ENCODE data around the gene DGKZ. TPM values are rescaled to one million over a fixed set of nuclear protein-coding genes. Genes with fewer than 3 reads are reported as not detected.

DGKZ gene
- total and polyA plus RNA-seq, 2 donors (not counting 3 experiments of a cell fraction or from before 2014, with no cell fraction given), result 88.8 to 127 TPM

DNA sequence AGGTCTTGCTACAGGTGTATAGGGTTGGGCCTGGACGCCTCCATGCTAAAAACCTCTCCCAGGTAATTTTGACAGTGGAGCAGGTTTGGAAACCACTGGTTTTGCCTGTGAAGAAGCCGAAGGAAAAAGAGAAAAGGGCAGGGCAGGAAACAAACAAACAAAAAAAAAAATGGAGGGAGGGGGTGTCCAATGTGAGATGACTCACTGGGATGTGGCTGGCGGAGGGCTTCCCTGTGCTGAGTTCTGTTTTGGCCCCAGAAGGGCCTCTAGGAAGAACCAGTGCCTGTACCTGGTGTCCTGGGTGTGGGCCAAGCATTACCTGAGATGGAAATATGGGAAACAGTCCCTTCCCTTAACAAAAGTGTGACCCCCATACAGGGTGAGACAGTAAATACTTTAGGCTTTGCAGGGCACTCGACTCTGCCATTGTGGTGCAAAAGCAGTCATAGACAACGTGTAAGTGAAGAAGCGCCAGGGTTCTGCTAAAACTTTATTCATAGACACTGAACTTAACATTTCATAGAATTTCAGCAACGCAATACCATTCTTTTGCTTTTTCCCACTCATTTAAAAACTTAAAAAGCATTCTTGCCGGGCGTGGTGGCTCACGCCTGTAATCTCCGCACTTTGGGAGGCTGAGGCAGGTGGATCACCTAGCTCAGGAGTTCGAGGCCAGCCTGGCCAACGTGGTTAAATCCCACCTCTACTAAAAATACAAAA is 9.5 kb upstream of the DGKZ start:
- Histone ChIP-seq H3K9me1 (replicated peaks; ENCODE audit: control insufficient read depth, extremely low read depth, insufficient read depth, low read length) (no peaks in the 10 kb centered on the region), H3K79me2 (ENCODE audit: control insufficient read depth, insufficient read depth, low read length) (no peaks in the 10 kb centered on the region), H3K27ac (ENCODE audit: insufficient read depth, low read depth, low read length) (no peak overlapping the region), H3K27me3 (ENCODE audit: control insufficient read depth in 2 of 2, insufficient read depth in 2 of 2, low read length in 2 of 2) (peaks cover 15 to 16% of the 10 kb centered on the region in 2 experiments), H3K36me3 (ENCODE audit: control insufficient read depth in 2 of 2, extremely low read depth in 1 of 2, insufficient read depth in 2 of 2, low read length in 2 of 2) (no peaks in the 10 kb centered on the region), H3K4me2 (ENCODE audit: insufficient read depth, low read length) (no peak overlapping the region), H2AFZ (ENCODE audit: low read depth, low read length) (no peak overlapping the region), H3K4me1 (ENCODE audit: control insufficient read depth, extremely low read depth, insufficient read depth, low read length) (peaks cover 15% of the 10 kb centered on the region), H3K9me3 (replicated peaks; ENCODE audit: control insufficient read depth, insufficient read depth, low read length) (no peaks in the 10 kb centered on the region), H3K9ac (replicated peaks; ENCODE audit: extremely low read depth, insufficient read depth, low read length) (no peak overlapping the region), H3K4me3 (replicated peaks in 1 of 3; ENCODE audit: insufficient read depth in 1 of 3, low read depth in 1 of 3, low read length in 3 of 3) (no peak overlapping the region), H4K20me1 (replicated peaks; ENCODE audit: control insufficient read depth, extremely low read depth, insufficient read depth, low read length) (no peaks in the 10 kb centered on the region)
- TF ChIP-seq FOS (IDR thresholded peaks at IDR 0.05; ENCODE audit: borderline replicate concordance, insufficient read depth, low read length) (no peak), CTCF (IDR thresholded peaks at IDR 0.05; ENCODE audit: extremely low read depth in 1 of 2, insufficient read depth in 1 of 2, low read depth in 1 of 2, low read length in 2 of 2) (no peak), GATA2 (IDR thresholded peaks at IDR 0.05; ENCODE audit: insufficient read depth, insufficient read length, low read depth, low read length) (no peak), POLR2A (IDR thresholded peaks at IDR 0.05; ENCODE audit: low read depth, low read length) (no peak), MAX (IDR thresholded peaks at IDR 0.05; ENCODE audit: insufficient read depth, insufficient read length) (no peak), EZH2 (IDR thresholded peaks at IDR 0.05; ENCODE audit: borderline replicate concordance, low read depth, low read length, severe bottlenecking) (no peak), POLR2AphosphoS5 (IDR thresholded peaks at IDR 0.05; ENCODE audit: insufficient read depth, low read depth, low read length) (no peak), MYC (IDR thresholded peaks at IDR 0.05; ENCODE audit: low read depth, low read length) (no peak)
- ChIA-PET CTCF (interaction anchor here (1.2 to 1.7 kb wide), 2 partner anchors 10 to 22 kb away, joined by 4 to 5 read pairs; partner anchors contain the start of gene DGKZ), POLR2A (interaction anchor here (0.5 kb wide), 1 partner anchor 34 kb away, joined by 8 read pairs; no protein-coding TSS in a partner anchor)
- intact Hi-C loops (cut with micrococcal nuclease), result no loop called here
- FAIRE-seq (no peak), DNase-seq (ENCODE audit: low read depth, low spot score) (no peak)
- no TSS peak for BruUV-seq (replicated peaks)
- dilution Hi-C loops (cut with MboI; ENCODE audit: extremely low pct_ligation_motif_present, low sequenced_read_pairs), result no loop called here
